Activated naive CD8-positive, alpha-beta T cell (primary cell): ENCODE measurements around the gene TFB1M.
"Not testable (repeated sequence)": the region's sequence is repeated elsewhere in the genome, so short reads cannot be mapped to it uniquely, and the experiment has no call there.

Experiments used
- H3K27ac Mint-ChIP-seq: one replicate; pipeline ENCODE4 v1.8.0; 2021; ENCODE audit warnings: mixed read lengths
- H3K27me3 Mint-ChIP-seq: one replicate; pipeline ENCODE4 v1.8.0; 2021; ENCODE audit warnings: mixed read lengths
- H3K36me3 Mint-ChIP-seq: one replicate; pipeline ENCODE4 v1.8.0; 2021; ENCODE audit warnings: mixed read lengths
- H3K4me1 Mint-ChIP-seq: one replicate; pipeline ENCODE4 v1.8.0; 2021; ENCODE audit warnings: low read depth, mixed read lengths
- H3K4me3 Mint-ChIP-seq: one replicate; pipeline ENCODE4 v1.8.0; 2021; ENCODE audit warnings: mild to moderate bottlenecking, mixed read lengths
- H3K9me3 Mint-ChIP-seq: one replicate; pipeline ENCODE4 v1.8.0; 2021; ENCODE audit warnings: low read depth, mixed read lengths

TFB1M gene

DNA sequence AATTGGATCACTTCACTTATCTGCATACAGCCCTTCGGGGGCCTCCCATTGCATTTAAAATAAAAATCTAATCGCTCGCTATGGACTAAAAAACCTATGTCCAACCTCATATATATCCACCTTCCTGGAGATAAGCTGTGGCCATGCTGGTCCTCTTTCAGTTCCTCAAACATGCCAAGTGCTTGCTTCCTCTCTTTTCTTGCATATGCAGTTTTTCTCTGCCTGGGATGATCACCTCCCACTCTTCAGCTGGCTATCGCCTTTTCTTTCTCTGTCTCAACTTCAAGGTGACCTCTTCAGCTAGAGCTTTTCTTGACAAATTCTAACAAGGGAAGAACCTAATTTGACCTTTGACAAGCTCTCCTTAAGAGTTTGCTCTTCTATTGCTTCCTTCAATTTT, 5.6 kb upstream of the TFB1M start:
- Mint-ChIP-seq H3K9me3 (no peaks in the 10 kb centered on the region), H3K27me3 (no peaks in the 10 kb centered on the region), H3K4me1 (peaks cover 7% of the 10 kb centered on the region), H3K36me3 (no peaks in the 10 kb centered on the region), H3K27ac (no peak overlapping the region), H3K4me3 (no peak overlapping the region)

DNA sequence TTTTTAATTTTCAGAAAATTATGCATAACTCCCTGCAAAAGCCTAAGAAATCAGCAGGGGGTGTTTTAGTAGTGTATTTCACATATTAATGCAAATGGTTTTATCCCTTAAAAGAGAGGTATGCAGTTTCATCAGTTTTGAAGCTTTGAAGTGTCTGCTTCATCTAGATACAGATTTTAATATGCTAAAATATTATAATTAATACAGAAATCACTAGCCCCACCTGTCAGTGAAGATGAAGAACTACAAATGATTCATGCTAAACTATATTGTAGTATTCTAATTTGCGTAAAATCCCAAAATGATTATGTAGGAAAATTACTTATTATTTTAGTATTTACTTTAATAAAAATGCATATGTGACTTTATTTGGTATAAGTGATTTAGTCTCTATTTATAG, 2.9 kb upstream of the TFB1M start:
- no peaks in the 10 kb centered on the region for H3K36me3 Mint-ChIP-seq
- peaks cover 20% of the 10 kb centered on the region for H3K4me1 Mint-ChIP-seq
- no peak overlapping the region for H3K4me3 Mint-ChIP-seq
- H3K27ac Mint-ChIP-seq: no peak overlapping the region
- H3K9me3 Mint-ChIP-seq: no peaks in the 10 kb centered on the region
- H3K27me3 Mint-ChIP-seq: no peaks in the 10 kb centered on the region

DNA sequence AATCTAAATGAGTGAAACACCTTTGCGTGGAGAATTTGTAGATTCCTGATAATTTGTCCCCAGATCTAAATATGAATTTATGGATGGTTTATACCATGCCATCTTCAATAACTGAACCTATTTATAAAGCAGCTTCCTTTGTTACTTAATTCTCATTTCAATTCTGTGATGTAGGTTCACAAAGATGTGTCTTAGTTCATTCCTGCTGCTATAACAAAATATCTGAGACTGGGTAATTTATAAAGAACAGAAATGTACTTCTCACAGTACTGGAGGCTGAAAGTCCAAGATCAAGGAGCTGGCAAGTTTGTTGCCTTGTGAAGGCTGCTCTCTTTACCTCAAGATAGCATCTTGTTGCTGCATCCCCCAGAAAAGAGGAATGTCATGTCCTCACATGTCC, 2.1 kb upstream of the TFB1M start:
- no peaks in the 10 kb centered on the region for H3K27me3 Mint-ChIP-seq
- no peak overlapping the region for H3K27ac Mint-ChIP-seq
- H3K36me3 Mint-ChIP-seq: no peaks in the 10 kb centered on the region
- no peaks in the 10 kb centered on the region for H3K9me3 Mint-ChIP-seq
- H3K4me3 Mint-ChIP-seq: peak overlapping the region; percentile 24
- H3K4me1 Mint-ChIP-seq: peaks cover 27% of the 10 kb centered on the region

DNA sequence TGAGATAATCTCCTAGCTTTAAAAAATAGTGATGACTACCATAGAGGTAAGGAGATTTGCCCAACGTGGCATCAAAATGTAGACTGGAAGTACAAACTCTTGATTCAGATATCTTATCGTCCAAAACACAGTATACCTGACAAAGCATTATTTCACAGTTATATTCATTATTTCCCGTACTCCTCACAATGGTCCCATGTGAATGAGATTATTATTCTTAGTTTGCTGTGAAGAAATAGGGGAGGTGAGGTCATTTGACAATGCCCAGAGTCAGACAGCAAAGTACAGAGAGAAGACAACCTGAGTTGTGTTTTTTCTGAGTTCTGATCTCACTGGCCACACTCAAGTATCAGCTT, 1.2 kb upstream of the TFB1M start:
- Mint-ChIP-seq H3K4me1 (peaks cover 29% of the 10 kb centered on the region), H3K27me3 (no peaks in the 10 kb centered on the region), H3K36me3 (no peaks in the 10 kb centered on the region), H3K4me3 (peak overlapping the region; percentile 96), H3K9me3 (no peaks in the 10 kb centered on the region), H3K27ac (peak overlapping the region; percentile 94)

DNA sequence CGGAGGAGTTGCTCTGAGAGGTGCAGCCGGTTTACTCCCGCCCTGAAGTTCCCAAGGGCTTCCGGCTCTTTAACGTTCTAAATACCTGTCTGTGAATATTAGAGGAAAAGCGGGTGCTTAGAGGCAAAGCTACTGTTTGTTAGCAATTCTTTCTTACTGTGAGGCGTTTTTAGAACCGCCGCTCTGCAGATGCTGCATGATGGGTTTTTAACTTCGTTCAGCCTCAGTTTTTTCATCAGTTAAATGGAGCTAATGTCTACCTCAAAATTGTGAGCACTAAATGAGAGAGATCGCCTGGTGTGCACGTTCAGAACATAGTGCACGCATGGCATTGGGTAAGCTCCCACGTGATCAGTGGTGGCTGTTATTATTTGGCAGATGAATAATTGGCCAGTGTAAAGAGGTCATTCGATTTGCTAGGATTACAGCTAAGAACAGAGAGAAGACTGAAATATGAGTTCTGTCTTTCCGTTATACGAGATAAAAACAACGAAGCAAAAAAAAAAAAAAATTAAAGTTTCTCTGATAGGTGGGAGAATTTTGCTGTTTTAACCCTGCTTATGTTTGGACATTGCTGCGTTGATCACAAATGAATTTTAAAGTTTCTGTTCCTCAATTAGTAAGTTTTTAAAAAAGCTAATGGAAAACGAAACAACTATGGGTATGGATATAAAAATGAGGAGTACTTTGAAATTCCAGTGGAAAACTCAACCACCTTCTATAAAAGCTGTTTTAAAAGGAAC, 660 bp upstream of the TFB1M start:
- peaks cover 2% of the 10 kb centered on the region for H3K36me3 Mint-ChIP-seq
- peaks cover 33% of the 10 kb centered on the region for H3K4me1 Mint-ChIP-seq
- peak overlapping the region; percentile 94 for H3K27ac Mint-ChIP-seq
- H3K27me3 Mint-ChIP-seq: no peaks in the 10 kb centered on the region
- H3K9me3 Mint-ChIP-seq: no peaks in the 10 kb centered on the region
- peak overlapping the region; percentile 96 for H3K4me3 Mint-ChIP-seq

DNA sequence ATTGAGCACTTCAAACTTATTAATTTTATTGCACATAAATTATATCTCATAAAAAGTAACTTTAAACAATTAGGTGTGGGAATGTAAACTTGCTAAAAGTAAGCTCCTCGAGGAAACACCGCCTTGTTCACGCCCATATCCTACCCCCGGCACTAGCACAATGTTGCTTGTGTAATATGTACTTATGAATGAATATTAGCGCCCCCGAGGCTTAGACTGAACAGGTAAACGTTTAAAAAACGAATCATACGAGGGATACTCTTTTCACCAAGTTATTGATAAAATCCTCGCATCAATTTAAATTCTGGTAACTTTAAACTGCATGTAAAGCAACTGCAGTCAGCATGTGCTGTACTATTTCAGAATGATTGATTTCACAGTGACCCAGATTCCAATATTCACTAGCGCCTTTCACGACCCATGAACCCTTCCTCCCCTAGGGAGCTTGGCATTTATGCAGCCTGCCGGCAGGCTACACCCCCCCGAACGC, 637 bp downstream of the TFB1M start:
- Mint-ChIP-seq H3K36me3 (peaks cover 2% of the 10 kb centered on the region), H3K4me1 (peaks cover 38% of the 10 kb centered on the region), H3K9me3 (no peaks in the 10 kb centered on the region), H3K27me3 (no peaks in the 10 kb centered on the region), H3K27ac (peak overlapping the region; percentile 94), H3K4me3 (peak overlapping the region; percentile 96)

DNA sequence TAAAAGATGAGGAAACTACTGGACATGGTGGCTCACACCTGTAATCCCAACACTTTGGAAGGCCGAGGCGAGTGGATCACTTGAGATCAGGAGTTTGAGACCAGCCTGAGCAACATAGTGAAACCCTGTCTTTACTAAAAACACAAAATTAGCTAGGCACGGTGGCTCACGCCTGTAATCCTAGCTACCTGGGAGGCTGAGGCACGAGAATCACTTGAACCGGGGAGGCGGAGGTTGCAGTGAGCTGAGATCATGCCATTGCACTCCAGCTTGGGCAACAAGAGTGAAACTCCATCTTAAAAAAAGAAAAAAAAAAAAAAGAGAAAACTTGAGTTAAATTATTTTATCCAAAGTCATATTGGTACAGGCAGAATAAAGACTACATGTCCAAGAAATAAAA, 1.3 kb downstream of the TFB1M start:
- H3K9me3 Mint-ChIP-seq, H3K36me3 Mint-ChIP-seq, H3K27me3 Mint-ChIP-seq: not testable (repeated sequence)
- Mint-ChIP-seq H3K4me3 (peak overlapping the region; percentile 96), H3K27ac (peak overlapping the region; percentile 94), H3K4me1 (peaks cover 43% of the 10 kb centered on the region)

DNA sequence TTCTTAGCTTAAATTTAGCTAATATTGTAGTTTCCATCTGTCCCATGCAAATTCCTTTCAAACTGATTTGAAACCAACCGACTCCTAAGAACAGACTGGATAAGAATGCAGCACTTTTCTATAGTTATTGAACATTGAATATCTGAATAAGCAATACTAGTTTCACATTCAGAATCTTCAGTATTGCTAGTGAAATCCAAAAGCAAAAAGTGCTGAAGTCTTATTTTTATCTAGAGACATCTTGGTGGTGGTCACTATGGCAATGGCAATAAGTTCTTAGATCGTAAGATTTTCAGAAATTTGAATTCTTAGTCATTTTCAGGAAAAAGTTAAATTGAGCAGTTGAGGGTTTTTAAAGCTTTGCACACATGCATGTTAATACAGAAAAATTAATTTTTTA, 2.7 kb downstream of the TFB1M start:
- no peak overlapping the region for H3K4me3 Mint-ChIP-seq
- H3K27ac Mint-ChIP-seq: no peak overlapping the region
- no peaks in the 10 kb centered on the region for H3K9me3 Mint-ChIP-seq
- H3K27me3 Mint-ChIP-seq: no peaks in the 10 kb centered on the region
- H3K4me1 Mint-ChIP-seq: peaks cover 48% of the 10 kb centered on the region
- peaks cover 5% of the 10 kb centered on the region for H3K36me3 Mint-ChIP-seq

DNA sequence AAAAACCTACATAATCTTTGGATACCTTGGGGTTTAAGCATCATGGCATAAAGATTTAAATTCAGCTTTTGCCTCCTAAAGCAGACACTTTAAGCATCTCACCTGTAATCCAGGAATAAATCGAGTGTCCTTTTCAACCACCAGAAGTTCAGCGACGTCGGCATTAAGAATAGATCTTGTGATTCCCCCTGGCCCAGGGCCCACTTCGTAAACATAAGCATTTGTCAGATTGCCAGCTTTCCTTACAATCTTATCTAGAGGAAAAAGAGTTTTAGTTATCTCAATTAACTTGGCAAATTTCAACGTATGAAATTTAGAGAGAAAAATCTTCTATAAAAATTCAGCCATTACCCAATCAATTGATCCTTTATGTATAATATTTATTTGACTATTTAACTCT, 3.2 kb downstream of the TFB1M start:
- peaks cover 8% of the 10 kb centered on the region for H3K36me3 Mint-ChIP-seq

DNA sequence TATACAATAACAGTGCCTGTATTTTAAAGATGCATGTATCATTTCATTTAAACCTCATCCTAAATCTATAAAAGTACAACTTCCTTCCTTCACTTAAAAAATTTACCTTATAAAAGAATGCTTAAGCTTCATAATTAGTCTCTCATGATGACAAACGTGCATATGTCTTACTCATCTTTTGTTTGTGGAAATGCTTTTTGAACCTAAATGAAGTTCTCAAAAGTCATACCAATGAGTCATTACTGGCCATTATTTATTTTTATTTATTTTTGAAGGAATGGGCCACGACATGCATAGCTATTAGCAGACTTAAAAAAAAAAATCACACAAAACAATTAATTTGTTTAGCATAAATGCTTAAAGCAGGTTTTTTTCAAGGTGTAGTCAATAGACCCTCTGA, 3.7 kb downstream of the TFB1M start:
- Mint-ChIP-seq H3K9me3 (no peaks in the 10 kb centered on the region), H3K27me3 (no peaks in the 10 kb centered on the region), H3K4me3 (no peak overlapping the region), H3K36me3 (peaks cover 8% of the 10 kb centered on the region), H3K4me1 (peaks cover 48% of the 10 kb centered on the region), H3K27ac (peak overlapping the region; percentile 30)

More for the DNA sequence above, 3.2 kb downstream of the TFB1M start:
- Mint-ChIP-seq H3K4me1 (peaks cover 48% of the 10 kb centered on the region), H3K9me3 (no peaks in the 10 kb centered on the region), H3K4me3 (no peak overlapping the region), H3K27me3 (no peaks in the 10 kb centered on the region), H3K27ac (peak overlapping the region; percentile 23)

DNA sequence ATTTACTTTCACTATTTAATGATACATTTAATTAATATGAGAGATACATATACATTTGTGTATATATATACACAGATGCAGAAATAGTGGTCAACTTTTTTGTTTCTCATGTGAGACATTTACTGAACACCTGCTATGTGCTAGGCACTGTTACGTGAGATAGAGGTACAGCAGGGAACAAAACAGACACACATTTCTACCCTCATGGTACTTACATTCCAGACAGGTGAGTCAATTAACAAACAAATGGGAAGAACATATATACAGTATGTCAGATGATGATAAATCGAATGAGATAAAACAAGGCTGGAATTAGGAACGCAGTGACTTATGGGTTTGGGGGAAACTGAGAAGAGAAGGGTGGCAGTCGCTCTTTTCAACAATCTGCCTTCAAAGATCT, 5.1 kb downstream of the TFB1M start:
- Mint-ChIP-seq H3K27ac (peak overlapping the region; percentile 36), H3K4me1 (peaks cover 43% of the 10 kb centered on the region)

DNA sequence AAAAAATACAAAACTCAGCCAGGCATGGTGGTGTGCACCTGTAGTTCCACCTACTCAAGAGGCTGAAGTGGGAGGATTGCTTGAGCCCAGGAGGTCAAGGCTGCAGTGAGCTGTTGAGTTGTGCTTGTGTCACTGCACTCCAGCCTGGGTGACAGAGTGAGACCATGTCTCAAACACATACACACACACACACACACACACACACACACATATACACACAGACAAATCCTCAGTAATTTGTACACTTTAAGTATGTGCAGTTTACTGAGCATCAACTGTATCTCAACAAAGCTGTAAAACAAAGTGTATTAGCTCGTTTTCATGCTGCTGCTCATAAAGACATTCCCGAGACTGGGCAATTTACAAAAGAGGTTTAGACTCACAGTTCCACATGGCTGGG, 7.3 kb downstream of the TFB1M start:
- peaks cover 12% of the 10 kb centered on the region for H3K36me3 Mint-ChIP-seq
- H3K4me3 Mint-ChIP-seq: no peak overlapping the region
- no peaks in the 10 kb centered on the region for H3K9me3 Mint-ChIP-seq
- H3K4me1 Mint-ChIP-seq: peaks cover 30% of the 10 kb centered on the region
- no peaks in the 10 kb centered on the region for H3K27me3 Mint-ChIP-seq
- no peak overlapping the region for H3K27ac Mint-ChIP-seq

More for the DNA sequence above, 5.1 kb downstream of the TFB1M start:
- no peak overlapping the region for H3K4me3 Mint-ChIP-seq
- H3K27me3 Mint-ChIP-seq: no peaks in the 10 kb centered on the region
- H3K9me3 Mint-ChIP-seq: no peaks in the 10 kb centered on the region
- H3K36me3 Mint-ChIP-seq: peaks cover 12% of the 10 kb centered on the region

DNA sequence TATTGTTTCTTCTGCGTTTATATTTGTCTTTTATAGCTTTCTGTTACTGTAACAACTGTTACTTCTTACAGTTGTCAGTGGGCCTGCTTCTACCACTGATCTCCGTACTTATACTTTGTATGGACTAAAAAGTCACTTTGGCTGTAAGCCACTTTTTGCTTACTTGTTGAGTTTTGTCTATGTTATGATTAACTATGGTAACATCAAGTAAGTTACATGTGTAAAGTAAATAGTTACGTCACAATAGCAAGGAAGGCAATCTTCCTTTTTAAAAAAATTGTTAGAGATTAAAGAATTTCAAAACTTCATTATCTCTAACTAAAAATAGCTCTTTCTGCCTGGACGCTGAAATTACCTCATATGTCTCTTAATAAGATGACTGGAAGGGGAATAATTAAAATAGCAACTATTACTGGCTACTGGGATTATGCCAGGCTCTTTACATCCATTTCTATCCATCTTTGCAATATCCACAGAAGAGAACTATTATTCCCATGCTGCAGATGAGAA, 10.9 kb downstream of the TFB1M start:
- Mint-ChIP-seq H3K9me3 (no peaks in the 10 kb centered on the region), H3K4me3 (no peak overlapping the region), H3K27ac (no peak overlapping the region), H3K36me3 (peaks cover 16% of the 10 kb centered on the region), H3K4me1 (peaks cover 16% of the 10 kb centered on the region), H3K27me3 (no peaks in the 10 kb centered on the region)

DNA sequence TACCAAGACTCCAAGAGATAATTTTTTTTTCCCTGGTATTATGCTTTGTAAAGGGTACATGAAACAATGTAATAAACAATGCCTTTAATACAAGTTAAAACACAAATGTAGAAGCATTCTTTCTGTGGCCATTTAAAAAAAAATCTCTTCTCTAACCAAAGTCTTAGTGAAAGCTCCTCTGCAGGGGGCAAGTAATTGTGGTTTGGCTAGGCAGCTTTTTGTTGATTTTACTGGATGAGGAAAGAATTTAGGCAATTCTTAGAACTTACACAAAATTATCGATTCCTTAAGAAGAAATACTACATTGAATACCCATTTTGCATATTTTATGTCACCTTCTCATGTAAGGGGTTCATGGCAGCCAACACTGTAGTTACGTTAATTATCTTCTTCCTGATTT, 12.4 kb downstream of the TFB1M start:
- H3K9me3 Mint-ChIP-seq: no peaks in the 10 kb centered on the region
- H3K27me3 Mint-ChIP-seq: no peaks in the 10 kb centered on the region
- peaks cover 14% of the 10 kb centered on the region for H3K36me3 Mint-ChIP-seq
- no peak overlapping the region for H3K4me3 Mint-ChIP-seq
- peaks cover 7% of the 10 kb centered on the region for H3K4me1 Mint-ChIP-seq
- H3K27ac Mint-ChIP-seq: no peak overlapping the region

DNA sequence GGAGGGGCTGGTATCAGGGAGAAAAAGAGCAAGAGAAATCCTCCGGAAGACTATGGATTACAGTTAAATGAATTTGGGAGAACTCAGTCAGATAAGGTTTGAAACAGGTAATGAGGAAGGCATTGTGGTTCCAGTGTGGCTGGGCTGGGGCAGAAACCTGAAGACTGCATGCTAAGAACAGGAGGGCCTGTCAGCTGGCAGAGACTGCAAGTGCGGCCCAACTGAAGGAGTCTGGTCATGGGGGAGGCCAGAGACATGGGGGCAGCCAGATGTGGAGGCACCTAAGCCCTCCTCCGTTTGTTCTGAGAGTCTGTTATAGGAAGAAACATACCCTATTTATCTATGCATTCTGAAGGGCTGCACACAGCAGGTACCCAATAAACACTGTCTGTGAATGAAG, 16.6 kb downstream of the TFB1M start:
- no peak overlapping the region for H3K27ac Mint-ChIP-seq
- H3K27me3 Mint-ChIP-seq: no peaks in the 10 kb centered on the region
- H3K36me3 Mint-ChIP-seq: peaks cover 6% of the 10 kb centered on the region
- no peak overlapping the region for H3K4me3 Mint-ChIP-seq
- peaks cover 3% of the 10 kb centered on the region for H3K4me1 Mint-ChIP-seq
- H3K9me3 Mint-ChIP-seq: no peaks in the 10 kb centered on the region

DNA sequence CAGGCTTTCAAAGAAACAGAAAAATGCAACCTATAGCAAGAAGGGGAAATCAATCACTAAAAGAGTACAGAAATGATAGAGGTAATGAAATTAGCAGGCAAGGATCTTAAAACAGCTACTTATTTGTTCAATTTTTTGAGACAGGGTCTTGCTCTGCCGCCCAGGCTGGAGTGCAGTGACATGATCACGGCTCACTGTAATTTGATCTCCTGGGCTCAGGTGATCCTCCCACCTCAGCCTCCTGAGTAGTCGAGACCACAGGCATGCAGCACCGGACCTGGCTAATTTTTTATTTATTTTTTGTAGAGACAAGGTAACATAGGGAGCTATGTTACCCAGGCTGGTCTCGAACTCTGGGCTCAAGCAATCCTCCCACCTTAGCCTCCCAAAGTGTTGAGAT, 21.6 kb downstream of the TFB1M start:
- Mint-ChIP-seq H3K27ac (peak overlapping the region; percentile 4), H3K4me1 (no peaks in the 10 kb centered on the region), H3K9me3 (no peaks in the 10 kb centered on the region), H3K4me3 (no peak overlapping the region), H3K36me3 (peaks cover 6% of the 10 kb centered on the region), H3K27me3 (no peaks in the 10 kb centered on the region)
